Osteoblast (primary cell): ENCODE measurements around the gene NELL2. TPM values are rescaled to one million over a fixed set of nuclear protein-coding genes. Genes with fewer than 3 reads are reported as not detected.

Experiments
- DNase-seq: peaks from one replicate; pipeline ENCODE4 v3.0.0; 2011; ENCODE audit warnings: low spot score, mixed read lengths; ENCODE audit not compliant: insufficient read length; ENCODE audit errors: missing footprints
- H2AFZ ChIP-seq: 2 replicates; pipeline ENCODE4 v1.6.0; 2011; ENCODE audit warnings: mild to moderate bottlenecking, low read length
- H3K27ac ChIP-seq: 2 replicates; pipeline ENCODE4 v1.5.1; 2011; ENCODE audit warnings: mild to moderate bottlenecking, low read depth, low read length, moderate library complexity
- H3K27me3 ChIP-seq: 2 replicates; pipeline ENCODE4 v1.6.0; 2012; ENCODE audit warnings: mild to moderate bottlenecking, control low read depth, inconsistent platforms, low read length, moderate library complexity; ENCODE audit not compliant: insufficient read depth
- H3K36me3 ChIP-seq: 2 replicates; pipeline ENCODE4 v1.5.1; 2011; ENCODE audit warnings: mild to moderate bottlenecking, low read length, control low read depth, moderate library complexity; ENCODE audit not compliant: insufficient read depth
- H3K4me1 ChIP-seq: 2 replicates; pipeline ENCODE4 v1.5.1; 2011; ENCODE audit warnings: mild to moderate bottlenecking, low read length, control low read depth, moderate library complexity; ENCODE audit not compliant: insufficient read depth
- H3K4me2 ChIP-seq: 2 replicates; pipeline ENCODE4 v1.6.0; 2011; ENCODE audit warnings: mild to moderate bottlenecking, low read length; ENCODE audit not compliant: insufficient read depth
- H3K4me3 ChIP-seq: fragments of 200-600 bp; sonication (generic); 3 replicates; pipeline ENCODE4 v1.5.1; 2012; ENCODE audit warnings: mild to moderate bottlenecking, low read length, inconsistent platforms; ENCODE audit not compliant: insufficient read depth
- H3K79me2 ChIP-seq: 2 replicates; pipeline ENCODE4 v1.6.0; 2012; ENCODE audit warnings: mild to moderate bottlenecking, low read length, control low read depth, inconsistent platforms; ENCODE audit not compliant: insufficient read depth
- H3K9me3 ChIP-seq: 2 replicates; pipeline ENCODE4 v1.5.1; 2011; ENCODE audit warnings: low read depth, low read length, control low read depth
- H4K20me1 ChIP-seq: 2 replicates; pipeline ENCODE4 v1.6.0; 2012; ENCODE audit warnings: mild to moderate bottlenecking, low read length, control low read depth; ENCODE audit not compliant: insufficient read depth
- total RNA-seq: library from RNA; depleted of rRNA; stranded (reverse); fragments of >200 nt; gene quantifications from 2 replicates; pipeline ENCODE4 v1.2.3, GENCODE V29; 2012
- TF ChIP-seq, protein P1 (sequence below): IDR thresholded peaks from 2 replicates; pipeline ENCODE4 v1.5.1; 2011; ENCODE audit warnings: mild to moderate bottlenecking, low read depth, low read length, moderate library complexity; ENCODE audit errors: extremely low read depth

NELL2 gene
- total RNA-seq, 1 donor, result not detected

- no peaks in the 10 kb centered on the region for H3K79me2 ChIP-seq
- H3K36me3 ChIP-seq, result no peaks in the 10 kb centered on the region
- H3K27me3 ChIP-seq, result no peaks in the 10 kb centered on the region
- no peak overlapping the region for H3K27ac ChIP-seq
- no peak overlapping the region for H2AFZ ChIP-seq
- H4K20me1 ChIP-seq, result no peaks in the 10 kb centered on the region
- TF ChIP-seq, protein P1, sequence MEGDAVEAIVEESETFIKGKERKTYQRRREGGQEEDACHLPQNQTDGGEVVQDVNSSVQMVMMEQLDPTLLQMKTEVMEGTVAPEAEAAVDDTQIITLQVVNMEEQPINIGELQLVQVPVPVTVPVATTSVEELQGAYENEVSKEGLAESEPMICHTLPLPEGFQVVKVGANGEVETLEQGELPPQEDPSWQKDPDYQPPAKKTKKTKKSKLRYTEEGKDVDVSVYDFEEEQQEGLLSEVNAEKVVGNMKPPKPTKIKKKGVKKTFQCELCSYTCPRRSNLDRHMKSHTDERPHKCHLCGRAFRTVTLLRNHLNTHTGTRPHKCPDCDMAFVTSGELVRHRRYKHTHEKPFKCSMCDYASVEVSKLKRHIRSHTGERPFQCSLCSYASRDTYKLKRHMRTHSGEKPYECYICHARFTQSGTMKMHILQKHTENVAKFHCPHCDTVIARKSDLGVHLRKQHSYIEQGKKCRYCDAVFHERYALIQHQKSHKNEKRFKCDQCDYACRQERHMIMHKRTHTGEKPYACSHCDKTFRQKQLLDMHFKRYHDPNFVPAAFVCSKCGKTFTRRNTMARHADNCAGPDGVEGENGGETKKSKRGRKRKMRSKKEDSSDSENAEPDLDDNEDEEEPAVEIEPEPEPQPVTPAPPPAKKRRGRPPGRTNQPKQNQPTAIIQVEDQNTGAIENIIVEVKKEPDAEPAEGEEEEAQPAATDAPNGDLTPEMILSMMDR, result no peak
- H3K4me2 ChIP-seq, result no peak overlapping the region
- no peak overlapping the region for H3K4me3 ChIP-seq
- no peak for DNase-seq
- no peaks in the 10 kb centered on the region for H3K9me3 ChIP-seq
- H3K4me1 ChIP-seq, result no peaks in the 10 kb centered on the region
Measured at GRCh38 chr12:44531320-44531971, 344.7 kb downstream of the NELL2 start.

DNA sequence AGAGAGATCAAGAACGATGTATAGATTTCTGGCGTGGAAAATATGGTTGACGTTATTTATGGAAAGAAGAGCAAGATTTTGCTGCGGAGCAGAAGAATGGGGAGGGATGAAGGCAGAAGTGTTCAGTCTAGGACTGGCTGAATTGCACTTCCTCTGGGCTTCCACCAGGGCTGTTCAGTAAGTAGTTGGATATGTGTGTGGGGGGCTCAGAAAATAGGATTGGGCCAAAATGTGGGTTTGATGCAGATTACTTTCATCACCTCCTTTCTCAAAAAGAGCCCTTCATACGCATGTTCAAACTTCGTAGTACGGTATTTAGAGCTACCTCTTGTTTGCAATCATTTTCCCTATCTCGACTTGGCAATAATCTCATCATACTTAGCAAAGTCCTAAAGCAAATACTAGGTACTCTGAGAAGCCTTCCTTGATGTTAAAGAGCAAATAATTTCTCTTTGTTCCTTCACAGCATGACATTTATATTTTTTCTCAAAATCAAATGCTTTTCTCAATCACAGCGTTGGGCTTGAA, 349.4 kb downstream of the NELL2 start:
- H4K20me1 ChIP-seq, result no peaks in the 10 kb centered on the region
- no peaks in the 10 kb centered on the region for H3K79me2 ChIP-seq
- H3K4me1 ChIP-seq, result no peaks in the 10 kb centered on the region
- H3K36me3 ChIP-seq, result no peaks in the 10 kb centered on the region
- no peaks in the 10 kb centered on the region for H3K27me3 ChIP-seq
- no peak overlapping the region for H3K4me3 ChIP-seq
- TF ChIP-seq, protein P1, result no peak
- no peak for DNase-seq
- H3K4me2 ChIP-seq, result no peak overlapping the region
- H2AFZ ChIP-seq, result no peak overlapping the region
- no peaks in the 10 kb centered on the region for H3K9me3 ChIP-seq
- H3K27ac ChIP-seq, result no peak overlapping the region

- H4K20me1 ChIP-seq, result no peaks in the 10 kb centered on the region
- TF ChIP-seq, protein P1, result no peak
- no peaks in the 10 kb centered on the region for H3K36me3 ChIP-seq
- DNase-seq, result no peak
- no peak overlapping the region for H2AFZ ChIP-seq
- H3K4me3 ChIP-seq, result no peak overlapping the region
- no peaks in the 10 kb centered on the region for H3K9me3 ChIP-seq
- H3K79me2 ChIP-seq, result no peaks in the 10 kb centered on the region
- no peak overlapping the region for H3K27ac ChIP-seq
- no peak overlapping the region for H3K4me2 ChIP-seq
- no peaks in the 10 kb centered on the region for H3K27me3 ChIP-seq
- H3K4me1 ChIP-seq, result no peaks in the 10 kb centered on the region
Measured at GRCh38 chr12:44525806-44526654, 350.1 kb downstream of the NELL2 start.

- TF ChIP-seq, protein P1, result no peak
- Histone ChIP-seq H3K36me3 (no peaks in the 10 kb centered on the region), H2AFZ (no peak overlapping the region), H3K9me3 (no peaks in the 10 kb centered on the region), H4K20me1 (no peaks in the 10 kb centered on the region), H3K4me3 (no peak overlapping the region), H3K27ac (no peak overlapping the region), H3K4me1 (no peaks in the 10 kb centered on the region), H3K79me2 (no peaks in the 10 kb centered on the region), H3K27me3 (no peaks in the 10 kb centered on the region), H3K4me2 (no peak overlapping the region)
- DNase-seq, result no peak
Measured at GRCh38 chr12:44523828-44524227, 352.3 kb downstream of the NELL2 start.
